Fibroblast of lung (primary cell): Measurements from ENCODE around the gene TUBGCP5. TPM values are rescaled to one million over a fixed set of nuclear protein-coding genes. Genes with fewer than 3 reads are reported as not detected.
"Not testable (repeated sequence)": the region's sequence is repeated elsewhere in the genome, so short reads cannot be mapped to it uniquely, and the experiment has no call there.

ENCODE experiments used
- DNase-seq, 2 donors: peaks; one replicate each; pipeline versions ENCODE4 v3.0.0 to v3.0.0-alpha.2; 2010; ENCODE audit warnings: low read depth in 2 of 2
- H2AFZ ChIP-seq: 2 replicates; pipeline ENCODE4 v1.5.1; 2012; ENCODE audit warnings: low read length, control low read depth, inconsistent platforms
- H3K27ac ChIP-seq: 2 replicates; pipeline ENCODE4 v1.5.1; 2011; ENCODE audit warnings: low read length, control low read depth; ENCODE audit not compliant: insufficient read depth
- H3K27me3 ChIP-seq: 2 replicates; pipeline ENCODE4 v1.5.1; 2011; ENCODE audit warnings: mild to moderate bottlenecking, low read length; ENCODE audit not compliant: control insufficient read depth, insufficient read depth
- H3K36me3 ChIP-seq: 2 replicates; pipeline ENCODE4 v1.5.1; 2011; ENCODE audit warnings: low read length; ENCODE audit not compliant: control insufficient read depth, insufficient read depth
- H3K4me1 ChIP-seq: 2 replicates; pipeline ENCODE4 v1.5.1; 2011; ENCODE audit warnings: low read length; ENCODE audit not compliant: control insufficient read depth, insufficient read depth; ENCODE audit errors: extremely low read depth
- H3K4me2 ChIP-seq: 2 replicates; pipeline ENCODE4 v1.5.1; 2011; ENCODE audit warnings: low read length, control low read depth; ENCODE audit not compliant: insufficient read depth; ENCODE audit errors: extremely low read depth
- H3K4me3 ChIP-seq, 4 experiments: fragments of 200-600 bp in 1 of 4; sonication (generic) in 1 of 4; replicated peaks in 1 of 4; 2 replicates each; pipeline ENCODE4 v1.5.1; 2011 to 2016; ENCODE audit warnings: low read length in 4 of 4, low read depth in 3 of 4, mild to moderate bottlenecking in 3 of 4, control low read depth in 2 of 4, inconsistent platforms in 1 of 4, mixed read lengths in 1 of 4; ENCODE audit not compliant: insufficient read depth in 1 of 4; ENCODE audit errors: control extremely low read depth in 1 of 4
- H3K79me2 ChIP-seq: 2 replicates; pipeline ENCODE4 v1.5.1; 2012; ENCODE audit warnings: mild to moderate bottlenecking, low read length, inconsistent platforms; ENCODE audit not compliant: control insufficient read depth, insufficient read depth
- H3K9ac ChIP-seq: 2 replicates; pipeline ENCODE4 v1.5.1; 2011; ENCODE audit warnings: mild to moderate bottlenecking, low read length, control low read depth; ENCODE audit not compliant: insufficient read depth
- H3K9me3 ChIP-seq: 2 replicates; pipeline ENCODE4 v1.5.1; 2012; ENCODE audit warnings: low read depth, low read length; ENCODE audit not compliant: control insufficient read depth, insufficient read depth
- H4K20me1 ChIP-seq: 2 replicates; pipeline ENCODE4 v1.5.1; 2011; ENCODE audit warnings: low read length; ENCODE audit not compliant: control insufficient read depth, insufficient read depth; ENCODE audit errors: extremely low read depth
- CTCF ChIP-seq, 2 donors: IDR thresholded peaks in 1 of 2; conservative IDR thresholded peaks in 1 of 2; 1 replicate in 1 of 2; 2 replicates in 1 of 2; pipeline ENCODE4 v1.5.1; 2011 to 2012; ENCODE audit warnings: low read length in 2 of 2, control low read depth in 1 of 2, inconsistent platforms in 1 of 2, low read depth in 1 of 2, mild to moderate bottlenecking in 1 of 2
- EZH2 ChIP-seq: IDR thresholded peaks from 2 replicates; pipeline ENCODE4 v1.5.1; 2012; ENCODE audit warnings: low read length, control low read depth, mild to moderate bottlenecking; ENCODE audit errors: missing control alignments
- polyA plus RNA-seq, 2 donors: library from polyadenylated mRNA; depleted of rRNA in 1 of 2; stranded (reverse) in 1 of 2; unstranded in 1 of 2; fragments of >200 nt; gene quantifications; 2 replicates each; pipeline ENCODE4 v1.2.1, GENCODE V29; 2011 to 2012; ENCODE audit warnings: missing spikeins in 1 of 2
- total RNA-seq: library from RNA; depleted of rRNA; stranded (reverse); fragments of >200 nt; gene quantifications from 2 replicates; pipeline ENCODE4 v1.2.1, GENCODE V29; 2014

TUBGCP5 gene
- total and polyA plus RNA-seq, 2 donors (not counting 1 experiment from before 2014, with no cell fraction given) = 17.0 to 22.0 TPM

- Histone ChIP-seq H3K4me3 (no peak overlapping the region), H3K4me2 (no peak overlapping the region), H3K27ac (no peak overlapping the region)
Observed at GRCh38 chr15:23013681-23014080, 25.7 kb downstream of the TUBGCP5 start.

GRCh38 chr15:23012616-23013015 lies 26.8 kb downstream of the TUBGCP5 start:
- not testable (repeated sequence) for H3K36me3 ChIP-seq, H3K9ac ChIP-seq, H3K79me2 ChIP-seq, H3K4me3 ChIP-seq, H3K9me3 ChIP-seq, H3K4me1 ChIP-seq, H3K27me3 ChIP-seq, DNase-seq, H3K27ac ChIP-seq, H2AFZ ChIP-seq, H4K20me1 ChIP-seq, H3K4me2 ChIP-seq

More at GRCh38 chr15:23013681-23014080, 25.7 kb downstream of the TUBGCP5 start:
- Histone ChIP-seq H3K79me2 (no peaks in the 10 kb centered on the region), H3K27me3 (no peaks in the 10 kb centered on the region), H4K20me1 (no peaks in the 10 kb centered on the region), H3K9me3 (no peaks in the 10 kb centered on the region), H3K9ac (no peak overlapping the region), H3K4me1 (no peaks in the 10 kb centered on the region), H2AFZ (no peak overlapping the region), H3K36me3 (peaks cover 5% of the 10 kb centered on the region)
- DNase-seq = no peak
- TF ChIP-seq EZH2 (no peak), CTCF (conservative IDR thresholded peaks at IDR 0.05 in 1 of 2, IDR thresholded peaks at IDR 0.05 in 1 of 2; ENCODE audit: low read depth in 1 of 2, low read length in 2 of 2) (no peak)

GRCh38 chr15:23003736-23004135 lies 35.6 kb downstream of the TUBGCP5 start:
- no peak for DNase-seq
- no peaks in the 10 kb centered on the region for H4K20me1 ChIP-seq
- H3K9me3 ChIP-seq = no peaks in the 10 kb centered on the region
- H3K4me2 ChIP-seq = no peak overlapping the region
- no peak overlapping the region for H3K27ac ChIP-seq
- no peaks in the 10 kb centered on the region for H3K27me3 ChIP-seq
- no peaks in the 10 kb centered on the region for H3K36me3 ChIP-seq
- no peak for TF ChIP-seq CTCF (conservative IDR thresholded peaks at IDR 0.05 in 1 of 2, IDR thresholded peaks at IDR 0.05 in 1 of 2; ENCODE audit: low read depth in 1 of 2, low read length in 2 of 2)
- TF ChIP-seq EZH2 = no peak
- H3K4me1 ChIP-seq = no peaks in the 10 kb centered on the region
- H3K79me2 ChIP-seq = no peaks in the 10 kb centered on the region
- no peak overlapping the region for H3K9ac ChIP-seq
- H3K4me3 ChIP-seq = no peak overlapping the region
- no peak overlapping the region for H2AFZ ChIP-seq
